Stimulated activated naive CD4-positive, alpha-beta T cell (primary cell): ENCODE data around the gene CYP2E1.
"Not testable (repeated sequence)": the region's sequence is repeated elsewhere in the genome, so short reads cannot be mapped to it uniquely, and the experiment has no call there.

Source experiments
- DNase-seq, 6 experiments: peaks; one replicate each; lab custom pipeline; 2025; lab: John Stamatoyannopoulos, UW

The CYP2E1 gene

GRCh38 chr10:133572055-133572454 is 44.9 kb downstream of the CYP2E1 start:
- DNase-seq: not testable (repeated sequence)

DNA sequence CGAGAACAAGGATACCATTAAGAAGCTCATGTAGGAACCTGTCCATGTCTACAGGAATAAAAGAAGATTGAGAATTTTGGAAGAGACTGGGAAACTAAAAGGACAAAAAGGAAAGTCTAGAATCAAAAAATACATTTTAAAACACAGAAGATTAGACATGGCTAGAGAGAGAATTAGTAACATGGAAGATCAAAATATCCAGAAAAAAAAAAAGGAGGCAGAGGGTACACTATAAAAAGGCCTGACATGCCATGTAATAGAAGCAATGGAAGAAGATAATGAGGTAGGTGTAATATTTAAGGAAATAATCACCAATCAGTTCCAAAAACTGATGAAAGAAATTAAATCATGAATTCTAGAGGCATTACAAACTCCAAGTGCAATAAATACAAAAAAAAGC is 46.3 kb downstream of the CYP2E1 start:
- DNase-seq: not testable (repeated sequence)

DNA sequence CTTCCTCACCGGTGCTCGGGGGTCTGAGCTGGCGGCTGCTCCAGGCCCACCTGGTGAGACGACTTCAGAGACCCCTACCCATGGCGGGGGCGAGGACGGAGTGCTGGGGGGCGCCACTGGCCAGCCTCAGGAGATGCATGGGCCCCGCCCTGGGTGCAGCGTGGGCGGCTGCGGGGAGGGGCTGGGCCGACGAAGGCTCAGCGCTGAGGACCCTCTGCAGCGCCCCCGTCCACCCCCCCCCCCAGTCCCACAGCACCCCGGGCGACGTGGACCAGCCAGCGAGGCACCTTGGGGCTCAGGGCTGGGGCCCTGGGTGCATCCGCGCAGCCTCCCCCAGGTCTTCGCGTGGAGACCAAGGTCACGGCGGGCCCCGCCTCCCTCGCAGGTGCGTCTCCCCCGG is 49.9 kb downstream of the CYP2E1 start:
- not testable (repeated sequence) for DNase-seq
